ENCODE results near the gene LITAF.

DNA sequence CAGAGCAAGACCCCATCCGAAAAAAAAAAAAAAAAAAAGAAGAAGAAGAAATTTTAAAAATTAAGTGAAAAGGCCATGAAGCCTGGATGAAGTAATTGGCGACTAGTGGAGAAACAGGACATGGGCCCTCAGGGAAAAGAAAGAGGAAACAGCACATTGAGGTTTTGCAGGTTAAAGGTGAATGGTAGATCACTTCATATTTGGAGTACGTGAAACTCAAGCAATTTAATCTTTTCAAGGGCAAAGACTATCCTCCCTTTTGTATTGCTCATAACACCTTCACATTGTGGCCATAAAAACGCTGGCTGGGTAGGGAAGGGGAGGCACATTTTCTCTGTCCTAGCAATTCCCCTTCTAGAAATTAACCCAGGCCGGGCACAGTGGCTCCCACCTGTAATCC is 53.1 kb downstream of the LITAF start:
- TF ChIP-seq, protein P1, sequence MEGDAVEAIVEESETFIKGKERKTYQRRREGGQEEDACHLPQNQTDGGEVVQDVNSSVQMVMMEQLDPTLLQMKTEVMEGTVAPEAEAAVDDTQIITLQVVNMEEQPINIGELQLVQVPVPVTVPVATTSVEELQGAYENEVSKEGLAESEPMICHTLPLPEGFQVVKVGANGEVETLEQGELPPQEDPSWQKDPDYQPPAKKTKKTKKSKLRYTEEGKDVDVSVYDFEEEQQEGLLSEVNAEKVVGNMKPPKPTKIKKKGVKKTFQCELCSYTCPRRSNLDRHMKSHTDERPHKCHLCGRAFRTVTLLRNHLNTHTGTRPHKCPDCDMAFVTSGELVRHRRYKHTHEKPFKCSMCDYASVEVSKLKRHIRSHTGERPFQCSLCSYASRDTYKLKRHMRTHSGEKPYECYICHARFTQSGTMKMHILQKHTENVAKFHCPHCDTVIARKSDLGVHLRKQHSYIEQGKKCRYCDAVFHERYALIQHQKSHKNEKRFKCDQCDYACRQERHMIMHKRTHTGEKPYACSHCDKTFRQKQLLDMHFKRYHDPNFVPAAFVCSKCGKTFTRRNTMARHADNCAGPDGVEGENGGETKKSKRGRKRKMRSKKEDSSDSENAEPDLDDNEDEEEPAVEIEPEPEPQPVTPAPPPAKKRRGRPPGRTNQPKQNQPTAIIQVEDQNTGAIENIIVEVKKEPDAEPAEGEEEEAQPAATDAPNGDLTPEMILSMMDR (IDR thresholded peaks at IDR 0.05; ENCODE audit: borderline replicate concordance, extremely low read depth, low read length, poor library complexity, severe bottlenecking), result no peak
- no peak for TF ChIP-seq EZH2 (IDR thresholded peaks at IDR 0.05; ENCODE audit: borderline replicate concordance, low read depth, low read length, severe bottlenecking)

All from DND-41 (cell line).